IMR-90 (cell line): ENCODE measurements around the gene DCUN1D3. TPM values are rescaled to one million over a fixed set of nuclear protein-coding genes. Genes with fewer than 3 reads are reported as not detected.

Source experiments
- ATAC-seq: fragments of 200-7000 bp; cut with Tn5 transposase; 2 replicates; pipeline ENCODE4 v1.9.1; 2020; ENCODE audit warnings: low read depth, mild to moderate bottlenecking, moderate library complexity
- BruUV-seq: library from RNA; stranded (reverse); fragments of 400-500 nt; replicated peaks from 2 replicates; lab custom pipeline; 2021; lab: Mats Ljungman, UMichigan
- CTCF ChIA-PET: fragments of 300-600 bp; formaldehyde crosslinking; extraction: SDS; loops from one replicate; lab custom pipeline; 2021; ENCODE audit warnings: antibody characterized with exemption; lab: Yijun Ruan, JAX
- POLR2A ChIA-PET: fragments of 300-600 bp; sonication (Branson Sonifier 250); formaldehyde crosslinking; loops from one replicate; lab custom pipeline; 2022; ENCODE audit warnings: antibody characterized with exemption; ENCODE audit not compliant: unreplicated experiment; lab: Charles Lee
- DNase-seq: peaks from one replicate; pipeline ENCODE4 v3.0.0; 2013
- H2AFZ ChIP-seq: replicated peaks from 2 replicates; pipeline ENCODE3; 2013; ENCODE audit warnings: low read length, mild to moderate bottlenecking; ENCODE audit not compliant: poor library complexity
- H2AK5ac ChIP-seq: 2 replicates; pipeline ENCODE4 v1.6.1; 2013; ENCODE audit warnings: low read depth, low read length, inconsistent platforms
- H2AK9ac ChIP-seq: replicated peaks from 2 replicates; pipeline ENCODE3; 2013; ENCODE audit warnings: mild to moderate bottlenecking, low read depth, low read length, moderate library complexity; ENCODE audit not compliant: poor library complexity
- H2BK120ac ChIP-seq: 2 replicates; pipeline ENCODE4 v1.6.1; 2013; ENCODE audit warnings: low read depth, low read length, inconsistent platforms
- H2BK15ac ChIP-seq: 3 replicates; pipeline ENCODE4 v1.6.1; 2013; ENCODE audit warnings: low read depth, low read length, inconsistent platforms
- H2BK20ac ChIP-seq: 2 replicates; pipeline ENCODE4 v1.6.1; 2013; ENCODE audit warnings: low read depth, mild to moderate bottlenecking, inconsistent platforms, low read length, moderate library complexity
- H2BK5ac ChIP-seq: 2 replicates; pipeline ENCODE4 v1.6.1; 2013; ENCODE audit warnings: mild to moderate bottlenecking, low read depth, low read length, inconsistent platforms; ENCODE audit not compliant: poor library complexity, severe bottlenecking
- H3K14ac ChIP-seq: replicated peaks from 2 replicates; pipeline ENCODE4 v1.6.1; 2013; ENCODE audit warnings: low read depth, low read length, inconsistent platforms
- H3K18ac ChIP-seq: 2 replicates; pipeline ENCODE4 v1.6.1; 2013; ENCODE audit warnings: low read depth, low read length, control low read depth
- H3K23ac ChIP-seq: 2 replicates; pipeline ENCODE4 v1.6.1; 2013; ENCODE audit warnings: low read depth, low read length, inconsistent platforms
- H3K27ac ChIP-seq: 2 replicates; pipeline ENCODE4 v1.5.1; 2013; ENCODE audit warnings: mild to moderate bottlenecking, control low read depth, low read length; ENCODE audit not compliant: insufficient read depth
- H3K27me3 ChIP-seq: 2 replicates; pipeline ENCODE4 v1.6.1; 2013; ENCODE audit warnings: low read length; ENCODE audit not compliant: control insufficient read depth, insufficient read depth
- H3K36me3 ChIP-seq: 2 replicates; pipeline ENCODE4 v1.6.1; 2013; ENCODE audit warnings: low read length, mixed read lengths; ENCODE audit not compliant: control insufficient read depth, insufficient read depth
- H3K4ac ChIP-seq: 2 replicates; pipeline ENCODE4 v1.6.1; 2013; ENCODE audit warnings: low read depth, low read length, inconsistent platforms
- H3K4me1 ChIP-seq: 2 replicates; pipeline ENCODE4 v1.6.1; 2013; ENCODE audit warnings: low read length, mixed read lengths; ENCODE audit not compliant: control insufficient read depth, insufficient read depth
- H3K4me2 ChIP-seq: 2 replicates; pipeline ENCODE4 v1.6.1; 2013; ENCODE audit warnings: low read depth, mild to moderate bottlenecking, control low read depth, low read length, moderate library complexity
- H3K4me3 ChIP-seq: 2 replicates; pipeline ENCODE4 v1.5.1; 2013; ENCODE audit warnings: low read depth, mild to moderate bottlenecking, control low read depth, low read length, moderate library complexity; ENCODE audit not compliant: insufficient read depth
- H3K56ac ChIP-seq: 2 replicates; pipeline ENCODE4 v1.6.1; 2013; ENCODE audit warnings: low read length, inconsistent platforms; ENCODE audit not compliant: insufficient read depth; ENCODE audit errors: extremely low read depth
- H3K79me1 ChIP-seq, 2 experiments: 2 replicates each; pipeline ENCODE4 v1.6.1; 2013; ENCODE audit warnings: low read length in 2 of 2, inconsistent platforms in 1 of 2, low read depth in 1 of 2
- H3K9ac ChIP-seq: 2 replicates; pipeline ENCODE4 v1.6.1; 2013; ENCODE audit warnings: low read depth, low read length, control low read depth
- H3K9me1 ChIP-seq: 2 replicates; pipeline ENCODE4 v1.6.1; 2013; ENCODE audit warnings: low read length, inconsistent platforms; ENCODE audit not compliant: insufficient read depth
- H3K9me3 ChIP-seq: 2 replicates; pipeline ENCODE4 v1.6.1; 2013; ENCODE audit warnings: low read length; ENCODE audit not compliant: control insufficient read depth, insufficient read depth
- H4K20me1 ChIP-seq: 2 replicates; pipeline ENCODE4 v1.6.1; 2013; ENCODE audit warnings: low read length, inconsistent platforms; ENCODE audit not compliant: insufficient read depth
- H4K5ac ChIP-seq: 2 replicates; pipeline ENCODE4 v1.6.1; 2013; ENCODE audit warnings: mild to moderate bottlenecking, low read depth, low read length, control low read depth
- H4K8ac ChIP-seq, 2 experiments: 2 replicates each; pipeline ENCODE4 v1.6.1; 2013; ENCODE audit warnings: low read depth in 2 of 2, low read length in 2 of 2, control low read depth in 1 of 2, inconsistent platforms in 1 of 2
- H4K91ac ChIP-seq: 2 replicates; pipeline ENCODE4 v1.6.1; 2013; ENCODE audit warnings: low read depth, low read length, inconsistent platforms; ENCODE audit not compliant: insufficient read depth
- CEBPB ChIP-seq: IDR thresholded peaks from 2 replicates; pipeline ENCODE4 v1.6.1; 2012; ENCODE audit warnings: low read depth, low read length, improper control_type of control experiment
- FOS ChIP-seq: fragments of 150-350 bp; IDR thresholded peaks from 2 replicates; pipeline ENCODE4 v1.6.1; 2016; ENCODE audit warnings: low read depth, low read length
- WGBS, 2 experiments: methylation state at CpG; one replicate each; pipeline versions ENCODE4 v1.1.5 to v1.1.7; 2013; ENCODE audit warnings: missing lambda C conversion rate in 2 of 2; ENCODE audit not compliant: insufficient read length in 1 of 2; ENCODE audit errors: extremely low coverage in 2 of 2; 5-methylcytosine and 5-hydroxymethylcytosine counted together
- dilution Hi-C: fragments of 300-500 bp; cut with HindIII; formaldehyde crosslinking; loops from one replicate; pipeline ENCODE4 v1.14.3; 2018; ENCODE audit warnings: low sequenced_read_pairs; ENCODE audit not compliant: unreplicated experiment
- in situ Hi-C: fragments of 300-500 bp; cut with MboI; formaldehyde crosslinking; loops from 3 replicates; pipeline ENCODE4 v1.14.3; 2019; ENCODE audit warnings: low sequenced_read_pairs, inconsistent platforms, mixed read lengths
- intact Hi-C: fragments of 100-400 bp; cut with micrococcal nuclease; formaldehyde crosslinking; loops from 2 replicates; pipeline ENCODE4 v1.10.0; 2022
- polyA plus RNA-seq, 3 experiments: library from polyadenylated mRNA; depleted of rRNA; stranded (reverse); fragments of >200 nt; gene quantifications; 2 replicates each; pipeline ENCODE4 v1.2.3, GENCODE V29; 2012; ENCODE audit warnings: low replicate concordance in 1 of 3
- total RNA-seq: library from RNA; depleted of rRNA; stranded (reverse); fragments of >200 nt; gene quantifications from 2 replicates; pipeline ENCODE4 v1.2.3, GENCODE V29; 2012

The DCUN1D3 gene
- total and polyA plus RNA-seq, 2 of the 4 experiments (the other 2 are of a cell fraction): 8.1 to 42.3 TPM

GRCh38 chr16:20918486-20919239 lies 18.5 kb upstream of the DCUN1D3 start:
- no peak for ATAC-seq
- CTCF ChIA-PET: no interaction called here

More at GRCh38 chr16:20918486-20919239, 18.5 kb upstream of the DCUN1D3 start:
- H3K27ac ChIP-seq: no peak overlapping the region
- peaks cover 4% of the 10 kb centered on the region for H3K4me1 ChIP-seq
- DNase-seq: peak; percentile 35
- H3K27me3 ChIP-seq: no peaks in the 10 kb centered on the region
- no peak for TF ChIP-seq FOS
- TF ChIP-seq CEBPB: peak; percentile 72
- H2AK5ac ChIP-seq: no peak overlapping the region
- no peak overlapping the region for H2BK5ac ChIP-seq
- no peak overlapping the region for H3K4me3 ChIP-seq
- intact Hi-C loops (no loop called here), dilution Hi-C loops (no loop called here), in situ Hi-C loops (no loop called here)
- H3K36me3 ChIP-seq: peaks cover 5% of the 10 kb centered on the region
- POLR2A ChIA-PET: no interaction called here
- no TSS peak for BruUV-seq
- H2BK20ac ChIP-seq: no peak overlapping the region
- H3K14ac ChIP-seq: no peak overlapping the region
- no peak overlapping the region for H4K91ac ChIP-seq
- no peaks in the 10 kb centered on the region for H3K9me3 ChIP-seq
- H3K9ac ChIP-seq: no peak overlapping the region
- H3K23ac ChIP-seq: no peak overlapping the region
- peak overlapping the region; percentile 6 for H2AK9ac ChIP-seq
- H3K18ac ChIP-seq: no peak overlapping the region
- H3K9me1 ChIP-seq: peaks cover 3% of the 10 kb centered on the region; the same call in 1 of the 2 replicates
- no peak overlapping the region for H3K4me2 ChIP-seq
- WGBS, 2 experiments: 100% methylated on average over 1 of the region's 4 CpGs; no CpG with 5 or more reads in 1 of the 2 experiments
- no peak overlapping the region for H2AFZ ChIP-seq
- H3K56ac ChIP-seq: no peak overlapping the region
- H3K4ac ChIP-seq: no peak overlapping the region
- no peak overlapping the region for H4K8ac ChIP-seq
- H4K20me1 ChIP-seq: no peaks in the 10 kb centered on the region
- H4K5ac ChIP-seq: no peak overlapping the region
- H3K79me1 ChIP-seq: peaks cover 0 to 5% of the 10 kb centered on the region in 2 experiments; a peak in 1 of 4 replicates
- no peak overlapping the region for H2BK15ac ChIP-seq
- H2BK120ac ChIP-seq: no peak overlapping the region; the same call in 1 of the 2 replicates
